Stomach (tissue), 4 donors: ENCODE results near the gene MRGPRG.

Source experiments
- CTCF ChIP-seq, 7 experiments: fragments of 450-650 bp in 4 of 7; fragments of 200-600 bp in 3 of 7; sonication (generic) in 3 of 7; IDR thresholded peaks; one replicate each; pipeline ENCODE4 v1.5.1; 2016 to 2019; ENCODE audit warnings: antibody characterized with exemption in 7 of 7, control low read depth in 2 of 7, mild to moderate bottlenecking in 1 of 7
- EP300 ChIP-seq: sonication (generic); formaldehyde crosslinking; IDR thresholded peaks from one replicate; pipeline ENCODE4 v1.6.1; 2017; ENCODE audit warnings: antibody characterized with exemption
- POLR2AphosphoS5 ChIP-seq, 3 donors: sonication (generic); formaldehyde crosslinking; IDR thresholded peaks; one replicate each; pipeline ENCODE4 v1.6.1; 2016; ENCODE audit warnings: antibody characterized with exemption in 3 of 3

GRCh38 chr11:3193373-3194015 lies 25.1 kb downstream of the MRGPRG start:
- no peak for TF ChIP-seq CTCF (IDR thresholded peaks at IDR 0.05)
- no peak for TF ChIP-seq POLR2AphosphoS5 (IDR thresholded peaks at IDR 0.05)
- TF ChIP-seq EP300 = no peak
